Osteoblast (primary cell): ENCODE results near the gene GPN1. TPM values are rescaled to one million over a fixed set of nuclear protein-coding genes. Genes with fewer than 3 reads are reported as not detected.
A peak's percentile ranks its signal among the peaks of the same experiment; 100 is the strongest.
"Not testable (repeated sequence)": the region's sequence is repeated elsewhere in the genome, so short reads cannot be mapped to it uniquely, and the experiment has no call there.

Experiments
- DNase-seq: peaks from one replicate; pipeline ENCODE4 v3.0.0; 2011; ENCODE audit warnings: low spot score, mixed read lengths; ENCODE audit not compliant: insufficient read length; ENCODE audit errors: missing footprints
- H2AFZ ChIP-seq: 2 replicates; pipeline ENCODE4 v1.6.0; 2011; ENCODE audit warnings: mild to moderate bottlenecking, low read length
- H3K27ac ChIP-seq: 2 replicates; pipeline ENCODE4 v1.5.1; 2011; ENCODE audit warnings: mild to moderate bottlenecking, low read depth, low read length, moderate library complexity
- H3K27me3 ChIP-seq: 2 replicates; pipeline ENCODE4 v1.6.0; 2012; ENCODE audit warnings: mild to moderate bottlenecking, control low read depth, inconsistent platforms, low read length, moderate library complexity; ENCODE audit not compliant: insufficient read depth
- H3K36me3 ChIP-seq: 2 replicates; pipeline ENCODE4 v1.5.1; 2011; ENCODE audit warnings: mild to moderate bottlenecking, low read length, control low read depth, moderate library complexity; ENCODE audit not compliant: insufficient read depth
- H3K4me1 ChIP-seq: 2 replicates; pipeline ENCODE4 v1.5.1; 2011; ENCODE audit warnings: mild to moderate bottlenecking, low read length, control low read depth, moderate library complexity; ENCODE audit not compliant: insufficient read depth
- H3K4me2 ChIP-seq: 2 replicates; pipeline ENCODE4 v1.6.0; 2011; ENCODE audit warnings: mild to moderate bottlenecking, low read length; ENCODE audit not compliant: insufficient read depth
- H3K4me3 ChIP-seq: fragments of 200-600 bp; sonication (generic); 3 replicates; pipeline ENCODE4 v1.5.1; 2012; ENCODE audit warnings: mild to moderate bottlenecking, low read length, inconsistent platforms; ENCODE audit not compliant: insufficient read depth
- H3K79me2 ChIP-seq: 2 replicates; pipeline ENCODE4 v1.6.0; 2012; ENCODE audit warnings: mild to moderate bottlenecking, low read length, control low read depth, inconsistent platforms; ENCODE audit not compliant: insufficient read depth
- H3K9me3 ChIP-seq: 2 replicates; pipeline ENCODE4 v1.5.1; 2011; ENCODE audit warnings: low read depth, low read length, control low read depth
- H4K20me1 ChIP-seq: 2 replicates; pipeline ENCODE4 v1.6.0; 2012; ENCODE audit warnings: mild to moderate bottlenecking, low read length, control low read depth; ENCODE audit not compliant: insufficient read depth
- CTCF ChIP-seq: IDR thresholded peaks from 2 replicates; pipeline ENCODE4 v1.5.1; 2011; ENCODE audit warnings: mild to moderate bottlenecking, low read depth, low read length, moderate library complexity; ENCODE audit errors: extremely low read depth
- total RNA-seq: library from RNA; depleted of rRNA; stranded (reverse); fragments of >200 nt; gene quantifications from 2 replicates; pipeline ENCODE4 v1.2.3, GENCODE V29; 2012

Gene GPN1
- total RNA-seq, 1 donor: 27.5 TPM

GRCh38 chr2:27681841-27682240 lies 53.0 kb downstream of the GPN1 start:
- Histone ChIP-seq H3K4me2 (peak overlapping the region; percentile 77), H3K27me3 (no peaks in the 10 kb centered on the region), H3K36me3 (peaks cover 52% of the 10 kb centered on the region), H3K9me3 (no peaks in the 10 kb centered on the region), H4K20me1 (no peaks in the 10 kb centered on the region), H2AFZ (no peak overlapping the region), H3K4me3 (no peak overlapping the region), H3K27ac (peak overlapping the region; percentile 96), H3K4me1 (peaks cover 30% of the 10 kb centered on the region), H3K79me2 (no peaks in the 10 kb centered on the region)
- no peak for TF ChIP-seq CTCF
- no peak for DNase-seq

- DNase-seq, H4K20me1 ChIP-seq, H2AFZ ChIP-seq, H3K4me3 ChIP-seq, H3K9me3 ChIP-seq, H3K27me3 ChIP-seq, H3K79me2 ChIP-seq: not testable (repeated sequence)
- peaks cover 30% of the 10 kb centered on the region for H3K4me1 ChIP-seq
- peaks cover 50% of the 10 kb centered on the region for H3K36me3 ChIP-seq
- peak overlapping the region; percentile 77 for H3K4me2 ChIP-seq
- peak overlapping the region; percentile 96 for H3K27ac ChIP-seq
These were observed 53.5 kb downstream of the GPN1 start for GRCh38 chr2:27682334-27682771.

DNA sequence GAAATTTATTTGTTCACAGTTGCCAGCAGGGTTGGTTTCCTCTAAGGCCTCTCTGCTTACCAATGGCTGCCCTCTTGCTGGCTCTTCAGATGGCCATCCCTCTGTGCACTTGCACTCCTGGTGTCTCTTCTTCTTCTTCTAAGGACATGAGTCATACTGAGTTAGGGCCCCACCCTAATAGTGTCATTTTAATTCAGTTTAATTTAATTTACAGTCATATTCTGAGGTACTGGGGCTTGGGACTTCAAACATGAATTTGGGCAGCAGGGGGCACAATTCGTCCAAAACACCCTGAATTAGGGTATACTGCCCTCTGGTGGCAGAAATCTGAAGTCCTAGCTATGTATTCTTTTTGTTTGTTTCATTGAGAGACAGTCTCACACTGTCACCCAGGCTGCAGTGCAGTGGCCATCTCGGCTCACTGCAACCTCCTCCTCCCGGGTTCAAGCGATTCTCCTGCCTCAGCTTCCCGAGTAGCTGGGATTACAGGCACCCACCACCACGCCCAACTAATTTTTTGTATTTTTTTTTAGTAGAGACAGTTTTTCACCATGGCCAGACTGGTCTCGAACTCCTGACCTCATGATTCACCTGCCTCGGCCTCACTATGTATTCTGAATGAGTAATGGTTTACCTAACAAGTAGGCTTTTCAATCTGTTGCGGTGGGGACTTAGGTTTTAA lies 54.7 kb downstream of the GPN1 start:
- H3K4me3 ChIP-seq: no peak overlapping the region
- no peaks in the 10 kb centered on the region for H3K9me3 ChIP-seq
- peaks cover 30% of the 10 kb centered on the region for H3K4me1 ChIP-seq
- H3K27ac ChIP-seq: peak overlapping the region; percentile 96
- DNase-seq: no peak
- peaks cover 51% of the 10 kb centered on the region for H3K36me3 ChIP-seq
- peak overlapping the region; percentile 7 for H2AFZ ChIP-seq
- no peaks in the 10 kb centered on the region for H3K27me3 ChIP-seq
- peak overlapping the region; percentile 11 for H3K4me2 ChIP-seq
- no peaks in the 10 kb centered on the region for H4K20me1 ChIP-seq
- TF ChIP-seq CTCF: peak; percentile 99
- no peaks in the 10 kb centered on the region for H3K79me2 ChIP-seq

GRCh38 chr2:27685006-27685405 lies 56.2 kb downstream of the GPN1 start:
- not testable (repeated sequence) for H3K79me2 ChIP-seq, H3K9me3 ChIP-seq, H3K4me3 ChIP-seq, H3K4me2 ChIP-seq, DNase-seq, H2AFZ ChIP-seq, H3K27me3 ChIP-seq, H4K20me1 ChIP-seq, H3K27ac ChIP-seq
- Histone ChIP-seq H3K36me3 (peaks cover 50% of the 10 kb centered on the region), H3K4me1 (peaks cover 30% of the 10 kb centered on the region)

GRCh38 chr2:27685577-27685976 lies 56.7 kb downstream of the GPN1 start:
- Histone ChIP-seq H3K79me2 (no peaks in the 10 kb centered on the region), H3K36me3 (peaks cover 50% of the 10 kb centered on the region)

More at GRCh38 chr2:27685577-27685976, 56.7 kb downstream of the GPN1 start:
- Histone ChIP-seq H3K4me2 (no peak overlapping the region), H3K27ac (no peak overlapping the region), H3K27me3 (no peaks in the 10 kb centered on the region), H3K4me3 (no peak overlapping the region), H3K9me3 (no peaks in the 10 kb centered on the region), H3K4me1 (peaks cover 30% of the 10 kb centered on the region), H2AFZ (no peak overlapping the region), H4K20me1 (no peaks in the 10 kb centered on the region)
- TF ChIP-seq CTCF: no peak
- no peak for DNase-seq
